MG63 (cell line): Measurements from ENCODE around the gene IFNA16. TPM values are rescaled to one million over a fixed set of nuclear protein-coding genes. Genes with fewer than 3 reads are reported as not detected.
A peak's percentile ranks its signal among the peaks of the same experiment; 100 is the strongest.
"Not testable (repeated sequence)": the region's sequence is repeated elsewhere in the genome, so short reads cannot be mapped to it uniquely, and the experiment has no call there.

Source experiments
- DNase-seq: peaks from one replicate; pipeline ENCODE4 v3.0.0-alpha.2; 2020
- H3K27me3 ChIP-seq: fragments of 250-450 bp; sonication (Bioruptor Pico); 2 replicates; pipeline ENCODE4 v1.5.1; 2020; ENCODE audit warnings: mild to moderate bottlenecking, moderate library complexity
- H3K36me3 ChIP-seq: fragments of 250-450 bp; sonication (Bioruptor Pico); 2 replicates; pipeline ENCODE4 v1.5.1; 2020; ENCODE audit warnings: mild to moderate bottlenecking, moderate library complexity
- H3K4me3 ChIP-seq: fragments of 250-450 bp; sonication (Bioruptor Pico); 2 replicates; pipeline ENCODE4 v1.5.1; 2020; ENCODE audit warnings: mild to moderate bottlenecking, moderate library complexity
- H3K9me3 ChIP-seq: fragments of 250-450 bp; sonication (Bioruptor Pico); 2 replicates; pipeline ENCODE4 v1.5.1; 2020; ENCODE audit warnings: mild to moderate bottlenecking, moderate library complexity
- total RNA-seq: library from RNA; depleted of rRNA; stranded (reverse); fragments of >200 nt; shearing (Covaris generic); gene quantifications from 2 replicates; pipeline ENCODE4 v1.2.3, GENCODE V29; 2014; ENCODE audit warnings: low replicate concordance; rRNA removed

IFNA16 gene
- not detected in 2 replicates for total RNA-seq

- not testable (repeated sequence) for H3K9me3 ChIP-seq, H3K36me3 ChIP-seq, DNase-seq, H3K4me3 ChIP-seq
- H3K27me3 ChIP-seq: peaks cover 50% of the 10 kb centered on the region
These were observed at the start of gene IFNA16 for GRCh38 chr9:21217211-21217610. Gene IFNA16, minus strand, starts transcription at chr9:21217311. Its CDS starts 6 bp downstream, at chr9:21217305.

DNA sequence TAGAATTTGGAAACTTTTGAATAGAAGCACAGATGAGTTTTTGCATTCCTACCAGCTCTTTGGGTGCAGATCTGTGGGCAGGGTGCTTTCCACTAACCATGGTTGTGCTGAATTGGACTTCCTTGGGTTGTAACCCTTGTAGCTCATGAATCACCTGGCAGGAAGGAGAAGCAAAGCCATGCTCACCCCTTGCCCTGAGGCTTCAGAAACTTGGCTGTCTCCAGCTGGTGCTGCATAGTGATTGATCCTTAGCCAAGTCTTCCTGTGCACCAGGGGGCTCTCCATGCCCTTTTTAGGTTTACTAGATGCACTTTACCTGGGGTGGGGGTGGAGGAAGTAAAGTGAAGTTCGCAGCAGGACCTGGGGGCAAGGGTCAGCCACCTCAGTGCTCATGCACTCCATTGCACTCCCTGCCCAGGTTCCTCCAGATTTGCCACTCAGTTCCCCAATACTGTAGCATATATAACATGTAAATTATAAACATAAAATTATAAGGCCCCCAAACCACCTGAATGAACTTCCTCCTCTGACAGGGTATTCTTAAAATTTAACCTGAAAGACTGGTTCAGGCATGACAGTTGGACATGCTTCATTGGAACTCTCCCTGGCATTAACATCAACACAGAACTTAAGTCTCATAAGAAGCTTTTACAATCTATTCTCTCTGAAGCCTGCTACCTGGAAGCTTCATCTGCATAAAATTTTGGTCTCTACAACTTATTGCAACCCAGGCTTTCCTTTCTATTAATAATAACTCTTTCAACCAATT, 48.5 kb upstream of the IFNA16 start:
- Histone ChIP-seq H3K9me3 (0 out of 2 replicates have a peak, but pooled peaks cover 2% of the 10 kb centered on the region), H3K27me3 (peaks cover 96% of the 10 kb centered on the region), H3K4me3 (no peak overlapping the region), H3K36me3 (no peaks in the 10 kb centered on the region)
- peak; percentile 53 for DNase-seq

DNA sequence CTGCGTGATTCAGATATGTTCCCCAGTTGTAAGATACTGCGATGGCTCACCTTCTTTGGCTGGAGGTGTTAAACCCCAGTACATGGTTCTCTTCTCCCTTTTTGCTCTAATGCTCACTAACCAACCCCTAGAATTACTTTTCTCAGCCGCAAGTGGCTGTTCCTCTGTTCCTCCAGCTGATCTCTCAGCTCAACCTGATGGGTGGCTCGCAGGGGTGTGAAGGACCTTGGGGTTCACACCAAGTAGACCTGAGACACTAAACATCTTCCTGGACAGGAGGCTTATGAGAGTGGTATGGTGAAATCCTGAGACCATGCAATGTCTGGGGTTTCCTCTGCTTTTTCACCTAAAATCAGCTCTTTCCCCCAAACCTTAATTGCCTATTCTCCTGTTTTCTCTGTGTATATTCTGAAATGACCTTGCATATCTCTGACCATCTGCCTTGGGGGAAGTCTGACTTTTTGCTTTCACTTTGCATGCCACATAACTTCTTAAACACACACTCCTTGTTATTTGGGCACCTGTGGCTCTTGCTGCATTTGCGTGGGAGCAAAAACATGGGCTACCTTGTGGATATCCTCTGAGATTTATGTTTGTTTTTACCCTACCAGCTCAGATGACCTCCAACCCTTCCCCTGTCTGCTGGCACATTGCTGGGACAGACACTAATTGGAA, 38.6 kb upstream of the IFNA16 start:
- Histone ChIP-seq H3K27me3 (peaks cover 70% of the 10 kb centered on the region), H3K4me3 (no peak overlapping the region), H3K9me3 (no peaks in the 10 kb centered on the region), H3K36me3 (no peaks in the 10 kb centered on the region)
- no peak for DNase-seq

GRCh38 chr9:21252721-21253547, 35.8 kb upstream of the IFNA16 start:
- peaks cover 84% of the 10 kb centered on the region for H3K27me3 ChIP-seq
- H3K9me3 ChIP-seq: no peaks in the 10 kb centered on the region
- no peak overlapping the region for H3K4me3 ChIP-seq
- DNase-seq: peak; percentile 69
- H3K36me3 ChIP-seq: no peaks in the 10 kb centered on the region

GRCh38 chr9:21251638-21252037, 34.5 kb upstream of the IFNA16 start:
- Histone ChIP-seq H3K4me3 (no peak overlapping the region), H3K27me3 (peaks cover 77% of the 10 kb centered on the region), H3K9me3 (no peaks in the 10 kb centered on the region), H3K36me3 (no peaks in the 10 kb centered on the region)
- DNase-seq: no peak

GRCh38 chr9:21251190-21251589, 34.1 kb upstream of the IFNA16 start:
- H3K36me3 ChIP-seq: no peaks in the 10 kb centered on the region
- no peaks in the 10 kb centered on the region for H3K9me3 ChIP-seq
- no peak overlapping the region for H3K4me3 ChIP-seq
- peaks cover 72% of the 10 kb centered on the region for H3K27me3 ChIP-seq
- no peak for DNase-seq

DNA sequence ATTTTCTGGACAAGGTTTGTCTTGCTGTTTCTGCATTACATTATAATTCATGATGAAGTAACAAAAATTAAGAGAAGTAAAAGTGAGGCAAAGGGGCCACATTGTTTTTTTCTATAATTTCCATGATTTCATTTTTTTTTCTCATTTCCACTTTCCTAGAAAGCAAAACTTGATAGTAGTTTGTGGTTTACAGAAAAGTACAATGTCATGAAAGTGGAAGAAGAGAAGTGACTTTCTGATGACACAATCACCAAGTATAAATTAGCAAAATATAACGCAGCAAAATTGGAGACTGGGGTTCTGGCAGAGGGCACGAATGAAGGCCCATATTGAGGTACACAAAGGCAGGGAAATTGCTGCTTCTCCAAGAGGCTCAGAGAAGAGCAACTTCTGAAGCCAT, 27.7 kb upstream of the IFNA16 start:
- no peak for DNase-seq
- Histone ChIP-seq H3K9me3 (peaks cover 2% of the 10 kb centered on the region; the same call in 1 of the 2 replicates), H3K36me3 (no peaks in the 10 kb centered on the region), H3K27me3 (peaks cover 56% of the 10 kb centered on the region), H3K4me3 (no peak overlapping the region)

DNA sequence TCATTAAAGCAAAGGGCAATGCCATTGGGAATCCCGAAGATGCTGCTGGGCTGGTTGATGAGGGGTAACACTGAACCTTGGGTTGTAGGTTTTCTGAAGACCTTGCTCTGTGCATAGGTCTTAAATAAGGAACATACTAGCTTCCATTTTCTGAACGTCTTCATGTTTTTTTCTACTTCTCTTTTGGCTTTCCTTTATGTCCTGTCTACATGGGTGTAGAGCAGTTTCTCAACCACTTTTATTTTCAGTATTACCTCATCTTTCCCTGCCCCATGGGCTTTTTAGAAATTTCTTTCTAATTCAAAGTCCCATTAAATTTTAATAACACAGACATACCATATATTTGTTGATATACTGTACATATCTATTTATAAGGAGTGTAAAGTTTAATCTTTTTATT, 22.8 kb upstream of the IFNA16 start, which contains the start of gene IFNA14:
Gene IFNA14, minus strand, starts transcription at position 95 of the 400 bp plus-strand sequence. Its CDS starts 70 bp downstream, at position 25.
- Histone ChIP-seq H3K36me3 (no peaks in the 10 kb centered on the region), H3K27me3 (peaks cover 66% of the 10 kb centered on the region)

DNA sequence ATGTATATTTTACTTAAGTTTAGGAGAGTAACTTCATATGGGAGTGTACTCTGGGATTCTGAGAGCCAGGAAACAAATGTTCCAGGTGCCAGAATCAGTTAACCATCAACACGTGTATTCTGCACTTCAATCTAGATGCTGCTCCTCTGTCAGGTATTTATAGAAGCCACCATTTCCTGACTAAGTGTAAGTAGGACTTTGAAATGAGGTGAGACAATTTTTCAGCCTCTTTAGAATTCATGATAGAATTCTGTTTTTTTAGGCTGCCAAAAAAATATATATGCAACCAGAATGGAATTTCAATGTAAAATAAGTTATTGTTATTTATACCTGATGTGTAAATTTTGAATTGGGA, 19.2 kb upstream of the IFNA16 start:
- peaks cover 38% of the 10 kb centered on the region for H3K27me3 ChIP-seq
- H3K9me3 ChIP-seq, DNase-seq, H3K4me3 ChIP-seq, H3K36me3 ChIP-seq: not testable (repeated sequence)

More for the DNA sequence above, 22.8 kb upstream of the IFNA16 start, which contains the start of gene IFNA14:
- Histone ChIP-seq H3K4me3 (no peak within 1 kb of the TSS), H3K9me3 (peaks cover 2% of the 10 kb centered on the region; the same call in 1 of the 2 replicates)
- DNase-seq: no peak

DNA sequence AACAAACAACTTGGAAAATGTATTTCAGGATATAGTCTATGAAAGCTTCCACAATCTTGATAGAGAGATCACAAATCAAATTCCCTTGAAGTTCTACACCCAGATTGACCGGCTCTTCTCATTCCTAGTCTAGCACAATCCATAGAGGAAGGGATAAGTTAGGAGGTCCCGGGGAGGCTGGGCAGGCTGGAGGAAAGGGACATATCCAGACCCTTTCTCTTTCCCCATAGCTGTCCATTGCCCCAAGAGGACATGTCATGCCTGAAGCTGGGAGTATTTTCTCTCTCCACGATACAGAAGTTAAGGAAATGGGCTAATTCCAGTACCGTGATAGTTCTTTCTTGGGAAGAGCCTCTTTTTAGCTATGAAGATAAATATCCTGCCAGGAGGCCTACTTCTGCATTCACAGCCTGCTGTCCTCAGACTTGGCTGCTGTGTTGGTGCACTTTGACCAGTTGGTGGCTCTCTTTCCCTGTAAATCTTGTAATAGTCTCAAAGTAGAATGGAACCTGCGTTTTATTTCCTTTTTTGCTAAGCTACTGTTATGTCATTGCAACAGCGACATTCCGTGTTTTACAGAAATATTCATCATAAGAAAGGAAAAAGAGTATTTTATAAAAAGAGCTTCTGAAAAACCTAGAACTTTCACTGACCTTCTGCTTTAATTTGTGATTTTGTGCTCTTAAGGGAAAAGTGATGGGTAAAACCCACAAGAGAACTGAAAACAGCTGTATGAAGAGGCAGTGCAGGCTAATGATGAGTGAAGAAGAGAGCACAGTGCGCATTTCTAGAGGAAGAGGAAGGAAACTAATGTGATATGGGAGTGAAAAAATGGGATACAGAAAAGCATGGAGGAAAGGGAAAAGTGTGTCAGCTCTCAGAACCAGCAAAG, 18.6 kb upstream of the IFNA16 start:
- not testable (repeated sequence) for H3K4me3 ChIP-seq, H3K36me3 ChIP-seq
- peak; percentile 72 for DNase-seq

DNA sequence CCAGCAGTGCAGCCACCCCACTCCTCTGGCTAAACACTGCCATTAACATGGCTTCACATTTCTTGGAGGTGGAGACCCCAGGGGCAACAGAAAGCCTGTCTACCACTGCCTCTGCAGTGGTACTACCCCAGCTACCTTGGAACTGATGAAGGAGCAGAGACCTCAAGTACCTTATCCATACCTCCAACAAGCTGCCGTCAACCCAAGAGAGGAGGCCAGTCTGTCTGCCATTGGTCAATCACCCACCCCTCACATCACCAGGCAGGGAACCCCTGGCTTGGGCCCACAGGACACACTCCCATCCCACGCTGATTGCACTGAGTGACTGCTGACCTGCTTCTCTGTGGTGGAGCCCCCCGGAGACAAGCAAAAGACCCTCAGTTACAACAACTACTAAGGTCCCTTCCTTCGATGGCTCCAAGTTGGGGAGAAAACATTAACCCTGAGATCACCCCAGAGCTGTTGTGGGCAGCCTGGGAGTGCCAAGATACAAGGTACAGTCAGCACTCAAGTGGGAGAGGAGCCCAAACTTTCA, 17.1 kb upstream of the IFNA16 start:
- Histone ChIP-seq H3K27me3 (peaks cover 23% of the 10 kb centered on the region), H3K4me3 (no peak overlapping the region), H3K9me3 (no peaks in the 10 kb centered on the region; the same call in 1 of the 2 replicates), H3K36me3 (no peaks in the 10 kb centered on the region)
- no peak for DNase-seq

More for the DNA sequence above, 18.6 kb upstream of the IFNA16 start:
- H3K27me3 ChIP-seq: peaks cover 32% of the 10 kb centered on the region
- not testable (repeated sequence) for H3K9me3 ChIP-seq

GRCh38 chr9:21233258-21233657, 16.1 kb upstream of the IFNA16 start:
- DNase-seq: no peak
- peaks cover 17% of the 10 kb centered on the region for H3K27me3 ChIP-seq

GRCh38 chr9:21228122-21228521, 11.0 kb upstream of the IFNA16 start, which contains the start of gene IFNA17:
Gene IFNA17, minus strand, starts transcription at chr9:21228222. Its CDS starts 49 bp downstream, at chr9:21228173.
- Histone ChIP-seq H3K36me3 (no peaks in the 10 kb centered on the region), H3K9me3 (peaks cover 6% of the 10 kb centered on the region), H3K27me3 (peaks cover 9% of the 10 kb centered on the region), H3K4me3 (no peak within 1 kb of the TSS)
- DNase-seq: no peak

More at GRCh38 chr9:21233258-21233657, 16.1 kb upstream of the IFNA16 start:
- Histone ChIP-seq H3K36me3 (no peaks in the 10 kb centered on the region), H3K9me3 (no peaks in the 10 kb centered on the region; the same call in 1 of the 2 replicates), H3K4me3 (no peak overlapping the region)

- not testable (repeated sequence) for H3K4me3 ChIP-seq, DNase-seq, H3K36me3 ChIP-seq, H3K9me3 ChIP-seq
- peaks cover 28% of the 10 kb centered on the region for H3K27me3 ChIP-seq
These were observed 3.4 kb downstream of the IFNA16 start for GRCh38 chr9:21213411-21214326.

- not testable (repeated sequence) for H3K4me3 ChIP-seq, H3K36me3 ChIP-seq, H3K9me3 ChIP-seq, DNase-seq
- peaks cover 25% of the 10 kb centered on the region for H3K27me3 ChIP-seq
These were observed 5.0 kb downstream of the IFNA16 start for GRCh38 chr9:21212160-21212559.
